HG03280 (cell line): ENCODE measurements around the gene PCDH1.

Experiments
- ATAC-seq: cut with Tn5 transposase; IDR thresholded peaks from one replicate; pipeline ENCODE4 v1.9.1; 2021; ENCODE audit warnings: mild to moderate bottlenecking, moderate library complexity; ENCODE audit not compliant: unreplicated experiment

PCDH1 gene

GRCh38 chr5:141812512-141812911, 65.7 kb downstream of the PCDH1 start:
- no peak for ATAC-seq

GRCh38 chr5:141811287-141812155, 66.7 kb downstream of the PCDH1 start:
- ATAC-seq = peak; percentile 78

GRCh38 chr5:141810702-141811101, 67.5 kb downstream of the PCDH1 start:
- ATAC-seq = no peak

DNA sequence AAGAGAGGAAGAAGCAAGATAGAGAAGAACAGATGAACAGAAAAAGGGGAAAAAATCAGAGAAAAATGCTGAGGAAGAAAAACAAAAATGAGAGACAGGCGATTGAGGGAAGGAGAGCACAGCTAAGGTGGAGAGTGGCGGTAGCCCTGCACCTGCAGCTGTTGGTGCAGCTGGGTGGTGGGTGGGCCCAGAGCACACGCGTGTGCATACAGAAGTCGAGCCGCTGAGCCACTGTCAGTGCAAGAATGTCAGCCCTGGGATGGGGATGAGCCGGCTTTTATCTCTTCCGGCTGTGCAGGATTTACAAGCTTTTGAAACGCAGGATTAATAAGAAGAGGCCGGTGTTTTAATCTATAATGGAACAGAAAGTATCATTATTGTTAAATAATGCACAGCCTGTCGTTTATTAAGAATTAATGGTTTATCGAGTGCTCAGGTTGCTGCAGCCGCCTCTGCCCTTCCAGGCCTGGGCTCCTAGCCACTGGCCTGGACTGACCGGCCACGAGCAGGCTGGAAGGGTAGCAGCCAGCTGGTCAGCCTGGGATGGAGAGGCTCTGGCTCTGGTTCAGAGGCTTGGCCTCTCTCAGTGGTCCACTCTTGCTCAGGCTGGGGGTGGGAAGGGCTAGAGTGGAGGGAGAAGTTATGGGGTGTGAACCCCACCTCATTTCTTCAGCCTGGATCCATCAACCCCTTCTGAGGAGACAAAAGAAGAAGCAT, 68.7 kb downstream of the PCDH1 start:
- ATAC-seq = no peak

- ATAC-seq = no peak
These were observed 69.4 kb downstream of the PCDH1 start for GRCh38 chr5:141808857-141809256.

GRCh38 chr5:141807732-141808131, 70.5 kb downstream of the PCDH1 start:
- ATAC-seq = no peak

GRCh38 chr5:141807329-141807728, 70.9 kb downstream of the PCDH1 start:
- ATAC-seq = no peak

- no peak for ATAC-seq
These were observed 71.6 kb downstream of the PCDH1 start for GRCh38 chr5:141806626-141807025.

DNA sequence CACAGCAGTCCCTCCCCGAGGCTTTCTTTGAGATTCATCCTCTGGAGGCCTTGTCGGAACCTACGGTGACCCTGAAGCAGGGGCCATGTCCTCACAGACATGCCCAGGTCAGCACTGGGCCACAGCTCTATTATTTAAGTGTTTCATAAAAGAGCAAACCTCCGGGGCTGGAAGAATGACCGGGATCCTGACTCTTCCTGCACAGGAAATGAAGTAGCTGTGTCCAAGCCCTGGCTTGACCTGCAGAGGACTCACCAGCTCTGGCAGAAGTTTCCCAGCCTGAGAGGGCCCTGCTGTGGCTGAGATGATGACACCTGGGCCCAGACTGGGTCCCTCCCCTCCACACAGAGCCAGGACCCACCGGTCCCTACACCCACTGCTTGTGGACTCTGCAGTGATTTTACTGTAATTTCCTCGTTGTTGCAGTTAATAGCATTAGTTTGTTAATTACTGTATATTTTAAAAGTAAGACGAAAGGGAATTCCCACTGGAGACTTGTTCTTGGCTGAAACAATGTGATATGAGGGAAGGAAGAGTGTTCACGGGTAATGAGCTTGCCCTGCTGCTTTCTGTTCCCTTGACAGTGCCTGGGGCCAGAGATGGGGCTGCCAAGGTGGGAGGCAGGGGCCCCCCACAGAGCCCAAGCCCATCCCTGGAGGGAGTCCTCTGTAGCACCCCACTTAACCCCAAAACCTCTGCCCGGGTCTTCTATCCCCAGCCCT, 72.2 kb downstream of the PCDH1 start:
- no peak for ATAC-seq

GRCh38 chr5:141804475-141804874, 73.7 kb downstream of the PCDH1 start:
- ATAC-seq = no peak
